Thoracic aorta (tissue), 2 donors: ENCODE results near the gene TMEM37. TPM values are rescaled to one million over a fixed set of nuclear protein-coding genes. Genes with fewer than 3 reads are reported as not detected.

ENCODE experiments used
- ATAC-seq: fragments of 150-250 bp; one replicate; pipeline ENCODE4 v1.8.0; 2017; ENCODE audit warnings: low read depth; ENCODE audit not compliant: insufficient number of reproducible peaks, low FRiP score
- DNase-seq: peaks from one replicate; pipeline ENCODE4 v3.0.0-alpha.2; 2020; ENCODE audit warnings: low spot score
- H3K27ac ChIP-seq, 2 donors: fragments of 200-600 bp; sonication (generic); 1 replicate in 1 of 2; 2 replicates in 1 of 2; pipeline ENCODE4 v1.5.1; 2016; ENCODE audit warnings: mild to moderate bottlenecking in 2 of 2, moderate library complexity in 2 of 2
- H3K27me3 ChIP-seq: fragments of 200-600 bp; sonication (generic); replicated peaks from 2 replicates; pipeline ENCODE4 v1.6.0; 2016; ENCODE audit warnings: mild to moderate bottlenecking; ENCODE audit not compliant: insufficient read depth
- H3K36me3 ChIP-seq: fragments of 200-600 bp; sonication (generic); one replicate; pipeline ENCODE4 v1.5.1; 2016
- H3K4me1 ChIP-seq, 2 donors: fragments of 200-600 bp; sonication (generic); 1 replicate in 1 of 2; 2 replicates in 1 of 2; pipeline versions ENCODE4 v1.5.1 to v1.6.0; 2016; ENCODE audit warnings: low read depth in 2 of 2, mild to moderate bottlenecking in 1 of 2; ENCODE audit not compliant: control insufficient read depth in 1 of 2
- H3K4me3 ChIP-seq: fragments of 200-600 bp; sonication (generic); 2 replicates; pipeline ENCODE4 v1.5.1; 2016; ENCODE audit warnings: mild to moderate bottlenecking
- H3K9me3 ChIP-seq: fragments of 200-600 bp; sonication (generic); 2 replicates; pipeline ENCODE4 v1.5.1; 2016
- CTCF ChIP-seq: fragments of 200-600 bp; sonication (generic); IDR thresholded peaks from one replicate; pipeline ENCODE4 v1.5.1; 2019; ENCODE audit warnings: antibody characterized with exemption
- total RNA-seq, 2 donors: library from RNA; depleted of rRNA; stranded (reverse); fragments of >200 nt; gene quantifications; one replicate each; pipeline versions ENCODE4 v1.1.0 to v1.2.3, GENCODE V29; 2016

TMEM37 gene
- total RNA-seq, 2 donors from 2014 or later = 4.9 to 12.3 TPM

- Histone ChIP-seq H3K4me3 (no peak overlapping the region), H3K27ac (no peak overlapping the region), H3K36me3 (no peaks in the 10 kb centered on the region), H3K4me1 (peaks cover 11 to 38% of the 10 kb centered on the region in 2 donors), H3K9me3 (no peaks in the 10 kb centered on the region), H3K27me3 (no peaks in the 10 kb centered on the region)
- no peak for TF ChIP-seq CTCF
- no peak for ATAC-seq
- DNase-seq = no peak
Observed at GRCh38 chr2:119478188-119478977, 46.7 kb downstream of the TMEM37 start.

- H3K9me3 ChIP-seq = no peaks in the 10 kb centered on the region
- TF ChIP-seq CTCF = no peak
- no peaks in the 10 kb centered on the region for H3K36me3 ChIP-seq
- H3K4me1 ChIP-seq = peaks cover 13 to 43% of the 10 kb centered on the region in 2 donors
- no peak overlapping the region for H3K27ac ChIP-seq
- ATAC-seq (no peak), DNase-seq (no peak)
- H3K27me3 ChIP-seq = no peaks in the 10 kb centered on the region
- H3K4me3 ChIP-seq = no peak overlapping the region
Observed at GRCh38 chr2:119478978-119479295, 47.3 kb downstream of the TMEM37 start.

GRCh38 chr2:119480184-119480583 is 48.5 kb downstream of the TMEM37 start:
- Histone ChIP-seq H3K36me3 (no peaks in the 10 kb centered on the region), H3K9me3 (no peaks in the 10 kb centered on the region), H3K27me3 (no peaks in the 10 kb centered on the region), H3K4me3 (no peak overlapping the region), H3K4me1 (peaks cover 23 to 56% of the 10 kb centered on the region in 2 donors), H3K27ac (no peak overlapping the region)
- no peak for TF ChIP-seq CTCF
- no peak for ATAC-seq
- DNase-seq = no peak

- ATAC-seq (no peak), DNase-seq (no peak)
- peaks cover 28 to 61% of the 10 kb centered on the region in 2 donors for H3K4me1 ChIP-seq
- no peaks in the 10 kb centered on the region for H3K27me3 ChIP-seq
- H3K4me3 ChIP-seq = no peak overlapping the region
- no peak for TF ChIP-seq CTCF
- H3K36me3 ChIP-seq = no peaks in the 10 kb centered on the region
- H3K9me3 ChIP-seq = no peaks in the 10 kb centered on the region
- peak overlapping the region in 1 of 2 donors; percentile 91 for H3K27ac ChIP-seq
Observed at GRCh38 chr2:119480718-119481142, 49.1 kb downstream of the TMEM37 start.

GRCh38 chr2:119481501-119482455 is 50.1 kb downstream of the TMEM37 start:
- ATAC-seq (no peak), DNase-seq (no peak)
- H3K27me3 ChIP-seq = no peaks in the 10 kb centered on the region
- H3K27ac ChIP-seq = peak overlapping the region; percentile 91 to 93
- peaks cover 31 to 64% of the 10 kb centered on the region in 2 donors for H3K4me1 ChIP-seq
- no peaks in the 10 kb centered on the region for H3K36me3 ChIP-seq
- H3K4me3 ChIP-seq = no peak overlapping the region
- no peaks in the 10 kb centered on the region for H3K9me3 ChIP-seq
- no peak for TF ChIP-seq CTCF
